ENCODE results near the gene RAB11FIP3.
A peak's percentile ranks its signal among the peaks of the same experiment; 100 is the strongest.
"Not testable (repeated sequence)": the region's sequence is repeated elsewhere in the genome, so short reads cannot be mapped to it uniquely, and the experiment has no call there.

The RAB11FIP3 gene

GRCh38 chr16:467249-467871 is 41.9 kb downstream of the RAB11FIP3 start:
- DNase-seq (ENCODE audit: low read depth) = not testable (repeated sequence)

GRCh38 chr16:468068-468821 is 42.8 kb downstream of the RAB11FIP3 start:
- no peak for DNase-seq (ENCODE audit: low read depth)

GRCh38 chr16:469459-469858 is 44.0 kb downstream of the RAB11FIP3 start:
- DNase-seq (ENCODE audit: low read depth) = not testable (repeated sequence)

GRCh38 chr16:470418-470817 is 45.0 kb downstream of the RAB11FIP3 start:
- DNase-seq (ENCODE audit: low read depth) = no peak

GRCh38 chr16:471353-472198 is 46.1 kb downstream of the RAB11FIP3 start:
- DNase-seq (ENCODE audit: low read depth) = no peak

GRCh38 chr16:472199-472504 is 46.7 kb downstream of the RAB11FIP3 start:
- DNase-seq (ENCODE audit: low read depth) = no peak

GRCh38 chr16:473046-474043 is 47.9 kb downstream of the RAB11FIP3 start:
- DNase-seq (ENCODE audit: low read depth) = peak; percentile 54

- DNase-seq (ENCODE audit: low read depth) = no peak
These were observed 49.1 kb downstream of the RAB11FIP3 start for GRCh38 chr16:474420-475122.

- no peak for DNase-seq (ENCODE audit: low read depth)
These were observed 50.6 kb downstream of the RAB11FIP3 start for GRCh38 chr16:476039-476438.

GRCh38 chr16:477301-478157 is 52.1 kb downstream of the RAB11FIP3 start:
- DNase-seq (ENCODE audit: low read depth) = no peak

- DNase-seq (ENCODE audit: low read depth) = not testable (repeated sequence)
These were observed 52.8 kb downstream of the RAB11FIP3 start for GRCh38 chr16:478287-478686.

- no peak for DNase-seq (ENCODE audit: low read depth)
These were observed 57.2 kb downstream of the RAB11FIP3 start for GRCh38 chr16:482468-483185.

- peak; percentile 51 for DNase-seq (ENCODE audit: low read depth)
These were observed 58.1 kb downstream of the RAB11FIP3 start for GRCh38 chr16:483341-484075.

- no peak for DNase-seq (ENCODE audit: low read depth)
These were observed 64.2 kb downstream of the RAB11FIP3 start for GRCh38 chr16:489606-490005.

- DNase-seq (ENCODE audit: low read depth) = no peak
These were observed 65.3 kb downstream of the RAB11FIP3 start for GRCh38 chr16:490768-491167.

- no peak for DNase-seq (ENCODE audit: low read depth)
These were observed 65.9 kb downstream of the RAB11FIP3 start for GRCh38 chr16:491220-491919.

GRCh38 chr16:492211-492875 is 66.9 kb downstream of the RAB11FIP3 start:
- DNase-seq (ENCODE audit: low read depth) = no peak

All from iris pigment epithelial cell (primary cell).